Breast epithelium (tissue), 4 donors: ENCODE measurements around the gene TAF13. TPM values are rescaled to one million over a fixed set of nuclear protein-coding genes. Genes with fewer than 3 reads are reported as not detected.

ENCODE experiments used
- DNase-seq, 2 donors: peaks; one replicate each; pipeline ENCODE4 v3.0.0-alpha.2; 2019; ENCODE audit warnings: low spot score in 2 of 2
- H3K27ac ChIP-seq, 2 donors: fragments of 200-600 bp; sonication (generic) in 1 of 2; one replicate each; pipeline ENCODE4 v1.5.1; 2016 to 2019; ENCODE audit warnings: mild to moderate bottlenecking in 1 of 2
- H3K27me3 ChIP-seq, 2 donors: fragments of 200-600 bp; sonication (generic) in 1 of 2; one replicate each; pipeline versions ENCODE4 v1.5.1 to v1.6.0; 2017 to 2019; ENCODE audit warnings: control low read depth in 1 of 2, mild to moderate bottlenecking in 1 of 2
- H3K36me3 ChIP-seq: fragments of 200-600 bp; one replicate; pipeline ENCODE4 v1.5.1; 2019
- H3K4me1 ChIP-seq, 2 donors: fragments of 200-600 bp; sonication (generic); one replicate each; pipeline ENCODE4 v1.5.1; 2016 to 2019; ENCODE audit warnings: control low read depth in 1 of 2
- H3K4me3 ChIP-seq, 3 donors: fragments of 200-600 bp; sonication (generic); 1 replicate in 2 of 3; 2 replicates in 1 of 3; pipeline ENCODE4 v1.5.1; 2016 to 2019; ENCODE audit warnings: mild to moderate bottlenecking in 3 of 3, moderate library complexity in 2 of 3
- H3K9me3 ChIP-seq, 2 donors: fragments of 200-600 bp; sonication (generic) in 1 of 2; one replicate each; pipeline ENCODE4 v1.5.1; 2016 to 2019; ENCODE audit warnings: control low read depth in 1 of 2
- CTCF ChIP-seq, 3 donors: fragments of 450-650 bp; IDR thresholded peaks; one replicate each; pipeline ENCODE4 v1.5.1; 2016 to 2017; ENCODE audit warnings: antibody characterized with exemption in 3 of 3, mild to moderate bottlenecking in 3 of 3, moderate library complexity in 3 of 3
- POLR2A ChIP-seq: fragments of 450-650 bp; IDR thresholded peaks from one replicate; pipeline ENCODE4 v1.6.1; 2016; ENCODE audit warnings: antibody characterized with exemption, mild to moderate bottlenecking, moderate library complexity
- POLR2AphosphoS5 ChIP-seq, 3 donors: sonication (generic); formaldehyde crosslinking; IDR thresholded peaks; one replicate each; pipeline ENCODE4 v1.6.1; 2017; ENCODE audit warnings: antibody characterized with exemption in 3 of 3
- intact Hi-C: fragments of 100-400 bp; cut with DNase I; formaldehyde crosslinking; loops from one replicate; pipeline ENCODE4 v1.15.1; 2023; ENCODE audit warnings: low total_unique reads
- total RNA-seq, 3 donors: library from RNA; depleted of rRNA; stranded (reverse); fragments of >200 nt; gene quantifications; one replicate each; pipeline ENCODE4 v1.1.0, GENCODE V29; 2016

TAF13 gene
- total RNA-seq, 3 donors from 2014 or later = 23.1 to 36.4 (median 25.8) TPM

- TF ChIP-seq POLR2AphosphoS5 (IDR thresholded peaks at IDR 0.05) (no peak), CTCF (IDR thresholded peaks at IDR 0.05) (no peak), POLR2A (no peak)
- Histone ChIP-seq H3K27ac (no peak overlapping the region), H3K4me1 (no peaks in the 10 kb centered on the region), H3K9me3 (no peaks in the 10 kb centered on the region), H3K4me3 (no peak overlapping the region), H3K36me3 (no peaks in the 10 kb centered on the region), H3K27me3 (no peaks in the 10 kb centered on the region)
- no peak for DNase-seq
- intact Hi-C loops = no loop called here
Observed at GRCh38 chr1:109078317-109078716, 2.5 kb upstream of the TAF13 start.

- intact Hi-C loops = no loop called here
- DNase-seq = no peak
- Histone ChIP-seq H3K27me3 (no peaks in the 10 kb centered on the region), H3K9me3 (no peaks in the 10 kb centered on the region), H3K4me1 (no peaks in the 10 kb centered on the region), H3K36me3 (no peaks in the 10 kb centered on the region), H3K4me3 (no peak overlapping the region), H3K27ac (no peak overlapping the region)
- TF ChIP-seq CTCF (IDR thresholded peaks at IDR 0.05) (no peak), POLR2AphosphoS5 (IDR thresholded peaks at IDR 0.05) (no peak), POLR2A (no peak)
Observed at GRCh38 chr1:109069294-109069693, 6.5 kb downstream of the TAF13 start.

DNA sequence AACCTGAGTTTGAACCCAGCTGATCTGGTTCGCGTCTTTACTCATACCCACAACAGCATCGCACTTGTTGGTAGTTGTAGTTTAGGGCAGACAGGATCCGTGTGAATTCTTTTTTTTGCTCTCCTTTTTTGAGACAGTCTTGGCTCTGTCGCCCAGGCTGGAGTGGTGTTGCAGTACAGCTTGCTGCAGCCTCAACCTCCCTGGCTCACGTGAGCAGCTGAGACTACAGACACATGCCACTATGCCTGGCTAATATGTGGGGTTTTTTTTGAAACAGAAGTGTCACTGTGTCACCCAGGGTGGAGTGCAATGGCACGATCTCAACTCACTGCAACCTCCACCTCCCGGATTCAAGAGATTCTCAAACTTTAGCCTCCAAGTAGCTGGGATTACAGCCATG, 7.9 kb downstream of the TAF13 start:
- TF ChIP-seq POLR2A = no peak
- no peak for TF ChIP-seq CTCF (IDR thresholded peaks at IDR 0.05)
- no peak for TF ChIP-seq POLR2AphosphoS5 (IDR thresholded peaks at IDR 0.05)
- Histone ChIP-seq H3K4me3 (no peak overlapping the region), H3K4me1 (no peaks in the 10 kb centered on the region), H3K9me3 (no peaks in the 10 kb centered on the region), H3K27me3 (no peaks in the 10 kb centered on the region), H3K27ac (no peak overlapping the region), H3K36me3 (no peaks in the 10 kb centered on the region)
- no peak for DNase-seq
- intact Hi-C loops = no loop called here

GRCh38 chr1:109065137-109065536, 10.7 kb downstream of the TAF13 start:
- Histone ChIP-seq H3K4me3 (no peak overlapping the region), H3K27ac (no peak overlapping the region), H3K9me3 (no peaks in the 10 kb centered on the region), H3K27me3 (no peaks in the 10 kb centered on the region), H3K36me3 (no peaks in the 10 kb centered on the region), H3K4me1 (no peaks in the 10 kb centered on the region)
- TF ChIP-seq POLR2AphosphoS5 (IDR thresholded peaks at IDR 0.05) = no peak
- no peak for TF ChIP-seq CTCF (IDR thresholded peaks at IDR 0.05)
- TF ChIP-seq POLR2A = no peak
- intact Hi-C loops = no loop called here
- DNase-seq = no peak

DNA sequence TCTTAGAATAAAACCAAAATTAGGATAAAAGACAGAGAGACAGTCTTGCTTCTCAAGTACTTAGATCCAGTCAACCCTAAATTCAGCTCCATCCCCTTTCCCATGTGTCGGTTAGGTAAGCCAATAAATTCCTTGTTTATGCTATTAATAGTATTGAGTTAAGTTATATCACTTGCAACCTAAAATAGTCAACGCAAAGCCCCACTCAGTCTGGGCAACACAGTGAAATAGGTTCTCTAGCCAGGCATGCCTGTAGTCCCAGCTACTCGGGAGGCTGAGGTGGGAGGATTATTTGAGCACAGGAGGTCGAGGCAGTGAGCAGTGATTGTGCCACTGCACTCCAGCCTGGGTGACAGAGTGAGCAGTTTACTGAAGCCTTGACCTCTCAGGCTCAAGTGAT, 14.6 kb downstream of the TAF13 start:
- Histone ChIP-seq H3K27me3 (no peaks in the 10 kb centered on the region), H3K9me3 (no peaks in the 10 kb centered on the region), H3K4me3 (no peak overlapping the region), H3K4me1 (no peaks in the 10 kb centered on the region), H3K36me3 (no peaks in the 10 kb centered on the region), H3K27ac (no peak overlapping the region)
- no peak for DNase-seq
- TF ChIP-seq CTCF (IDR thresholded peaks at IDR 0.05) = no peak
- no peak for TF ChIP-seq POLR2AphosphoS5 (IDR thresholded peaks at IDR 0.05)
- TF ChIP-seq POLR2A = no peak
- intact Hi-C loops = no loop called here
